ENCODE results near the gene ANKRD65. TPM values are rescaled to one million over a fixed set of nuclear protein-coding genes. Genes with fewer than 3 reads are reported as not detected.
"Not testable (repeated sequence)": the region's sequence is repeated elsewhere in the genome, so short reads cannot be mapped to it uniquely, and the experiment has no call there.

ANKRD65 gene
- total RNA-seq, 1 experiment from 2014 or later, result 1.4 TPM

GRCh38 chr1:1461721-1462317, 40.7 kb upstream of the ANKRD65 start:
- H3K36me3 Mint-ChIP-seq (ENCODE audit: insufficient read depth, unreplicated experiment), result no peaks in the 10 kb centered on the region
- ChIA-PET CTCF (interaction anchor here (0.8 to 1.2 kb wide), 2 partner anchors 21 to 43 kb away, joined by 3 to 4 read pairs; no protein-coding TSS in a partner anchor), POLR2A (interaction anchor here (0.6 to 1.7 kb wide), 2 partner anchors 24 to 54 kb away, joined by 4 read pairs; partner anchors contain the start of gene MRPL20)
- DNase-seq (ENCODE audit: unreplicated experiment), result no peak
- BruUV-seq (replicated peaks), result no TSS peak
- H3K27me3 Mint-ChIP-seq (ENCODE audit: insufficient read depth, unreplicated experiment), result no peaks in the 10 kb centered on the region
- no peaks in the 10 kb centered on the region for H3K4me1 Mint-ChIP-seq (ENCODE audit: insufficient read depth, unreplicated experiment)
- H3K27ac Mint-ChIP-seq (ENCODE audit: low read depth, unreplicated experiment), result peak overlapping the region; percentile 19
- peak overlapping the region; percentile 25 for H3K4me3 Mint-ChIP-seq (ENCODE audit: unreplicated experiment)
- no peaks in the 10 kb centered on the region for H3K9me3 Mint-ChIP-seq (ENCODE audit: unreplicated experiment)
- intact Hi-C loops (cut with micrococcal nuclease), result no loop called here
- TF ChIP-seq CTCF (IDR thresholded peaks at IDR 0.05; ENCODE audit: unreplicated experiment), result no peak

GRCh38 chr1:1460540-1461130, 39.6 kb upstream of the ANKRD65 start:
- H3K27me3 Mint-ChIP-seq (ENCODE audit: insufficient read depth, unreplicated experiment), result no peaks in the 10 kb centered on the region
- ChIA-PET POLR2A (interaction anchor here (0.6 kb wide), 1 partner anchor 9 kb away, joined by 3 read pairs; no protein-coding TSS in a partner anchor), CTCF (interaction anchor here (1.2 kb wide), 1 partner anchor 44 kb away, joined by 4 read pairs; no protein-coding TSS in a partner anchor)
- no peak overlapping the region for H3K4me3 Mint-ChIP-seq (ENCODE audit: unreplicated experiment)
- no peaks in the 10 kb centered on the region for H3K9me3 Mint-ChIP-seq (ENCODE audit: unreplicated experiment)
- intact Hi-C loops (cut with micrococcal nuclease), result no loop called here
- no peaks in the 10 kb centered on the region for H3K4me1 Mint-ChIP-seq (ENCODE audit: insufficient read depth, unreplicated experiment)
- H3K36me3 Mint-ChIP-seq (ENCODE audit: insufficient read depth, unreplicated experiment), result no peaks in the 10 kb centered on the region
- H3K27ac Mint-ChIP-seq (ENCODE audit: low read depth, unreplicated experiment), result no peak overlapping the region
- BruUV-seq (replicated peaks), result no TSS peak
- no peak for TF ChIP-seq CTCF (IDR thresholded peaks at IDR 0.05; ENCODE audit: unreplicated experiment)
- DNase-seq (ENCODE audit: unreplicated experiment), result no peak

GRCh38 chr1:1459711-1460110, 38.6 kb upstream of the ANKRD65 start:
- DNase-seq (ENCODE audit: unreplicated experiment); H3K27me3 Mint-ChIP-seq (ENCODE audit: insufficient read depth, unreplicated experiment); POLR2A ChIA-PET; H3K9me3 Mint-ChIP-seq (ENCODE audit: unreplicated experiment); H3K4me3 Mint-ChIP-seq (ENCODE audit: unreplicated experiment); intact Hi-C loops (cut with micrococcal nuclease); H3K4me1 Mint-ChIP-seq (ENCODE audit: insufficient read depth, unreplicated experiment); H3K27ac Mint-ChIP-seq (ENCODE audit: low read depth, unreplicated experiment); H3K36me3 Mint-ChIP-seq (ENCODE audit: insufficient read depth, unreplicated experiment); CTCF ChIA-PET; BruUV-seq (replicated peaks): not testable (repeated sequence)

- DNase-seq (ENCODE audit: unreplicated experiment); H3K4me1 Mint-ChIP-seq (ENCODE audit: insufficient read depth, unreplicated experiment); H3K4me3 Mint-ChIP-seq (ENCODE audit: unreplicated experiment); POLR2A ChIA-PET; H3K27ac Mint-ChIP-seq (ENCODE audit: low read depth, unreplicated experiment); H3K9me3 Mint-ChIP-seq (ENCODE audit: unreplicated experiment); BruUV-seq (replicated peaks); intact Hi-C loops (cut with micrococcal nuclease); H3K27me3 Mint-ChIP-seq (ENCODE audit: insufficient read depth, unreplicated experiment); H3K36me3 Mint-ChIP-seq (ENCODE audit: insufficient read depth, unreplicated experiment): not testable (repeated sequence)
- CTCF ChIA-PET, result interaction anchor here (0.6 kb wide), 1 partner anchor 208 kb away, joined by 3 read pairs; no protein-coding TSS in a partner anchor
These were observed 38.1 kb upstream of the ANKRD65 start for GRCh38 chr1:1459156-1459555.

GRCh38 chr1:1456683-1457255, 35.7 kb upstream of the ANKRD65 start:
- intact Hi-C loops (cut with micrococcal nuclease); H3K4me3 Mint-ChIP-seq (ENCODE audit: unreplicated experiment); CTCF ChIA-PET; H3K27me3 Mint-ChIP-seq (ENCODE audit: insufficient read depth, unreplicated experiment); H3K27ac Mint-ChIP-seq (ENCODE audit: low read depth, unreplicated experiment); H3K9me3 Mint-ChIP-seq (ENCODE audit: unreplicated experiment); BruUV-seq (replicated peaks); H3K4me1 Mint-ChIP-seq (ENCODE audit: insufficient read depth, unreplicated experiment); DNase-seq (ENCODE audit: unreplicated experiment); H3K36me3 Mint-ChIP-seq (ENCODE audit: insufficient read depth, unreplicated experiment): not testable (repeated sequence)
- POLR2A ChIA-PET, result interaction anchor here (0.6 kb wide), 1 partner anchor 174 kb away, joined by 5 read pairs; no protein-coding TSS in a partner anchor

GRCh38 chr1:1455934-1456333, 34.9 kb upstream of the ANKRD65 start:
- intact Hi-C loops (cut with micrococcal nuclease); H3K9me3 Mint-ChIP-seq (ENCODE audit: unreplicated experiment); H3K27ac Mint-ChIP-seq (ENCODE audit: low read depth, unreplicated experiment); POLR2A ChIA-PET; BruUV-seq (replicated peaks); H3K4me1 Mint-ChIP-seq (ENCODE audit: insufficient read depth, unreplicated experiment); DNase-seq (ENCODE audit: unreplicated experiment); H3K36me3 Mint-ChIP-seq (ENCODE audit: insufficient read depth, unreplicated experiment); CTCF ChIA-PET; H3K27me3 Mint-ChIP-seq (ENCODE audit: insufficient read depth, unreplicated experiment); H3K4me3 Mint-ChIP-seq (ENCODE audit: unreplicated experiment): not testable (repeated sequence)
